ENCODE results near the gene RAX2.

Gene RAX2

DNA sequence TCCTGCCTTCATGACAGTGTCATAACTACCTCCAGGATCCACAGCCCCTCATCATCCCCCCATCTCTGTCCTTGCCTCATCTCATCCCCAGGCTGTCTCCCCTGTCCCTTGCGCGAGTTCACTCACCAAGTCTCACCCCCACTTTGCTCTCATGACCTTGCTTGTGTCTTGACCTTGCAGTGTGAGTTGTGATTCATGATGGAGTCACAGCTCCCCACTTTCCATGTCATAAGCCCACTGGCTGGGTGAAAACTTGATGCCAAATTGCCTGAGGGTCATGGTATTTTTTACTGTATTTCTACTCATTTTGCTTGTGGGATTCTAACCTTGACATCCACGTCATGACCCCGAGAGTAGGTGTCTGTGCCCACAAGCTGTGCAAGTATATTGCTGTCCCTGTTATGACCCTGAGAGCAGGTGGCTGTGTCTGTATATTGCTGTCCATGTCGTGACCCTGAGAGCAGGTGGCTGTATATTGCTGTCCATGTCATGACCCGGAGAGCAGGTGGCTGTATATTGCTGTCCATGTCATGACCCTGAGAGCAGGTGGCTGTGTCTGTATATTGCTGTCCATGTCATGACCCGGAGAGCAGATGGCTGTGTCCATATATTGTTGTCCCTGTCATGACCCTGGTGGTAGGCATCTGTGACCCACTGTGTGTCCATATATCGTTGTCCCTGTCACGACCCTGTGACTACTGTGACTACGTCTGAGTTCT is 34.4 kb downstream of the RAX2 start:
- CTCF ChIA-PET = no interaction called here
- no peak for TF ChIP-seq SUZ12 (IDR thresholded peaks at IDR 0.05)
- no peak for TF ChIP-seq LEF1 (IDR thresholded peaks at IDR 0.05; ENCODE audit: borderline replicate concordance)
- no peak for TF ChIP-seq L3MBTL2 (conservative IDR thresholded peaks at IDR 0.05)
- TF ChIP-seq FOXM1 (IDR thresholded peaks at IDR 0.05; ENCODE audit: borderline replicate concordance) = no peak
- no peak for TF ChIP-seq ELF4 (IDR thresholded peaks at IDR 0.05)
- TF ChIP-seq FOXA1 (IDR thresholded peaks at IDR 0.05) = no peak
- TF ChIP-seq FOXK2 (IDR thresholded peaks at IDR 0.05) = no peak
- DNase-seq (ENCODE audit: extremely low spot score) = no peak
- POLR2A ChIA-PET = interaction anchor here (1.7 kb wide), 1 partner anchor 24 kb away, joined by 7 read pairs; the partner anchor contains the start of gene APBA3

DNA sequence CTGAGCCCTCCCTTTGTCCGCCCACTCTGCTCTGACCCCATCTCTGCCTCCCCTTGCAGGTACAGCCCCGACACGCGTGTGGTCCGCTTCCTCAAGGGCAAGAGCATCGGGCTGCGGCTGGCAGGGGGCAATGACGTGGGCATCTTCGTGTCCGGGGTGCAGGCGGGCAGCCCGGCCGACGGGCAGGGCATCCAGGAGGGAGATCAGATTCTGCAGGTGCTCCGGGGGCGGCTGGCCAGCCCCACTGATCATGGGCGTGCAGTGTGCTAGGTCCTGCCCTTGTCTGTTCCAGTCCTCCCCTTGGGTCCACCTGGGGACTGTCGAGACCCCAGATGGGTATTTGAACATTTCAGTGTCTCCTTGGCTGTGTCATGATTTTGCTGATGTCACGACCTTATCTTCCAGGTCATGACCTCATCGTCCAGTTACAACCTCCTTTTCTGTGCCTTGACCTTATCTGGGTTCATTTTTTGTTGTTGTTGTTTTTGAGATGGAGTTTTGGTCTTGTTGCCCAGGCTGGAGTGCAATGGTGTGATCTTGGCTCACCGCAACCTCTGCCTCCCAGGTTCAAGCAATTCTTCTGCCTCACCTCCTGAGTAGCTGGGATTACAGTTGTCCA is 35.8 kb downstream of the RAX2 start:
- no peak for DNase-seq (ENCODE audit: extremely low spot score)
- ChIA-PET CTCF (no interaction called here), POLR2A (no interaction called here)
- no peak for TF ChIP-seq ELF4 (IDR thresholded peaks at IDR 0.05)
- no peak for TF ChIP-seq L3MBTL2 (conservative IDR thresholded peaks at IDR 0.05)
- TF ChIP-seq, protein P1, sequence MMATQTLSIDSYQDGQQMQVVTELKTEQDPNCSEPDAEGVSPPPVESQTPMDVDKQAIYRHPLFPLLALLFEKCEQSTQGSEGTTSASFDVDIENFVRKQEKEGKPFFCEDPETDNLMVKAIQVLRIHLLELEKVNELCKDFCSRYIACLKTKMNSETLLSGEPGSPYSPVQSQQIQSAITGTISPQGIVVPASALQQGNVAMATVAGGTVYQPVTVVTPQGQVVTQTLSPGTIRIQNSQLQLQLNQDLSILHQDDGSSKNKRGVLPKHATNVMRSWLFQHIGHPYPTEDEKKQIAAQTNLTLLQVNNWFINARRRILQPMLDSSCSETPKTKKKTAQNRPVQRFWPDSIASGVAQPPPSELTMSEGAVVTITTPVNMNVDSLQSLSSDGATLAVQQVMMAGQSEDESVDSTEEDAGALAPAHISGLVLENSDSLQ (IDR thresholded peaks at IDR 0.05) = no peak
- TF ChIP-seq FOXA1 (IDR thresholded peaks at IDR 0.05) = no peak

DNA sequence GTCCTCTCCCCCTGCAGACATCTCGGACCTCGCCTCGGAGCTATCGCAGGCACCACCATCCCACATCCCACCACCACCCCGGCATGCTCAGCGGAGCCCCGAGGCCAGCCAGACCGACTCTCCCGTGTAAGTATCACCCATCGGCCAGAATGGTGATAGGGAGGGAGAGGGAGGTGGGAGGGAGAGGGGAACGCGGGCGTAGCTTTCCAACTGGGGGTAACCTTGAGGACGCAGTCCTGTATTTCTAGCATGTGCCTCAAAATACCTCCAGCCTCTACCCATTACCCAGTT is 37.8 kb downstream of the RAX2 start:
- DNase-seq (ENCODE audit: extremely low spot score) = no peak
- TF ChIP-seq TARDBP (IDR thresholded peaks at IDR 0.05) (no peak), SUZ12 (IDR thresholded peaks at IDR 0.05) (no peak), ZNF384 (IDR thresholded peaks at IDR 0.05) (no peak), HDGF (IDR thresholded peaks at IDR 0.05; ENCODE audit: borderline replicate concordance) (no peak), NFRKB (IDR thresholded peaks at IDR 0.05) (no peak), SP1 (IDR thresholded peaks at IDR 0.05) (no peak), BHLHE40 (IDR thresholded peaks at IDR 0.05; ENCODE audit: borderline replicate concordance) (no peak)
- TF ChIP-seq, protein P1 (IDR thresholded peaks at IDR 0.05) = no peak
- CTCF ChIA-PET = no interaction called here
- POLR2A ChIA-PET = interaction anchor here (1.6 kb wide), 1 partner anchor 28 kb away, joined by 5 read pairs; the partner anchor contains the start of gene MRPL54

DNA sequence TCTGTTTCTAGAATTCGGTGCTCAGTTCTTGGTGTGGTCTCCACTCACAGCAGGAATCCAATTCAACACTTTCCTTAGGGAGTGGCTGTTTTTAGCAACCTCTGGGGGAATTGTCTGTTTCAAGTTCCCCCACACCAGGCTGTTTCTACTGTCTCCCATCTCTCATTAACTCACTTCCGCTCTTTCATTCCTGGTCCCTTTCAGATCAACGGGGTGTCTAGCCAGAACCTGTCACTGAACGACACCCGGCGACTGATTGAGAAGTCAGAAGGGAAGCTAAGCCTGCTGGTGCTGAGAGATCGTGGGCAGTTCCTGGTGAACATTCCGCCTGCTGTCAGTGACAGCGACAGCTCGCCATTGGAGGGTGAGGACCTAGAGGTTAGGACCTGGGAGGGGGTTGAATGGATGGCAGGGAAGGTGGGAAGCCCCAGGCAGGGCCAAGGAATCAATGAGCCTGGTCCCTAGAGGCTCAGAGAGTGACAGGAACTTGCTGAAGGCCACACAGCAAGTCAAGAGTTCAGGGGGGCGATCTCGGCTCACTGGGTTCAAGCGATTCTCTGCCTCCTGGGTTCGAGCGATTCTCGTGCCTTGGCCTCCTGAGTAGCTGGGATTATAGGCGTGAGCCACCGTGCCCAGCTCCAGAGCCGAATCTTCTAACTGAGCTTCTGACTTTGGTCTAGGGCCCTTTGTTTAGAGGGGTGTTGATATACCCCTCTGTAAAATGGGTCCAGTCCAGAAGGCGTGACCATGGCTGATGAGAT is 38.3 kb downstream of the RAX2 start:
- POLR2A ChIA-PET = interaction anchor here (1.6 kb wide), 1 partner anchor 29 kb away, joined by 5 read pairs; the partner anchor contains the start of gene MRPL54
- CTCF ChIA-PET = no interaction called here
- TF ChIP-seq, protein P1 (IDR thresholded peaks at IDR 0.05) = no peak
- no peak for TF ChIP-seq LEF1 (IDR thresholded peaks at IDR 0.05; ENCODE audit: borderline replicate concordance)
- TF ChIP-seq L3MBTL2 (conservative IDR thresholded peaks at IDR 0.05) = no peak
- TF ChIP-seq ZNF384 (IDR thresholded peaks at IDR 0.05) = no peak
- no peak for TF ChIP-seq ELF4 (IDR thresholded peaks at IDR 0.05)
- TF ChIP-seq FOXM1 (IDR thresholded peaks at IDR 0.05; ENCODE audit: borderline replicate concordance) = no peak
- no peak for TF ChIP-seq FOXA1 (IDR thresholded peaks at IDR 0.05)
- TF ChIP-seq TARDBP (IDR thresholded peaks at IDR 0.05) = no peak
- TF ChIP-seq HDGF (IDR thresholded peaks at IDR 0.05; ENCODE audit: borderline replicate concordance) = no peak
- no peak for TF ChIP-seq ARNT (IDR thresholded peaks at IDR 0.05)
- TF ChIP-seq FOXK2 (IDR thresholded peaks at IDR 0.05) = no peak
- TF ChIP-seq BHLHE40 (IDR thresholded peaks at IDR 0.05; ENCODE audit: borderline replicate concordance) = no peak
- no peak for TF ChIP-seq NFRKB (IDR thresholded peaks at IDR 0.05)
- no peak for TF ChIP-seq SP1 (IDR thresholded peaks at IDR 0.05)
- no peak for DNase-seq (ENCODE audit: extremely low spot score)

DNA sequence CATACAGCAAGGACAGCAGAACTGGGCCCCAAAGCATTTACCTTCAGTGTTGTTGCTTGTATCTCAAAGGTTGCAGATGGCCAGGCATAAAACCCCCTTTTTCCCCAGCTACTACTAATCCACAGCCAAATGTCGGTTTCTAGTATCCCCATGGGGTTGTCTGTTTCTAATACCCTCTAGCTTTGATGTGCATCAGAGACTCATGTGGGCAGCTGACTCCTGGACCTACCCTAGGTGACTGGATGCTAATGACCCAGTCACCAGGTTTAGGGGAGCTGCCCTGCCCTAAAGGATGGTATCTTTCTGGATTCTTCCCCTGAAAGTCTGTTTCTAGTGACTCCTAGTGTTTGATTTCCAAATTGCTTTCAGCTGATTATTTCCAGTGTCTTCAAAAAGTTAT is 39.9 kb downstream of the RAX2 start:
- ChIA-PET CTCF (no interaction called here), POLR2A (no interaction called here)
- TF ChIP-seq CTBP1 (IDR thresholded peaks at IDR 0.05; ENCODE audit: borderline replicate concordance) = no peak
- TF ChIP-seq FOXK2 (IDR thresholded peaks at IDR 0.05) = no peak
- no peak for TF ChIP-seq HDGF (IDR thresholded peaks at IDR 0.05; ENCODE audit: borderline replicate concordance)
- TF ChIP-seq L3MBTL2 (conservative IDR thresholded peaks at IDR 0.05) = no peak
- no peak for TF ChIP-seq NFRKB (IDR thresholded peaks at IDR 0.05)
- TF ChIP-seq ELF4 (IDR thresholded peaks at IDR 0.05) = no peak
- no peak for TF ChIP-seq SP1 (IDR thresholded peaks at IDR 0.05)
- no peak for TF ChIP-seq SUZ12 (IDR thresholded peaks at IDR 0.05)
- no peak for DNase-seq (ENCODE audit: extremely low spot score)

DNA sequence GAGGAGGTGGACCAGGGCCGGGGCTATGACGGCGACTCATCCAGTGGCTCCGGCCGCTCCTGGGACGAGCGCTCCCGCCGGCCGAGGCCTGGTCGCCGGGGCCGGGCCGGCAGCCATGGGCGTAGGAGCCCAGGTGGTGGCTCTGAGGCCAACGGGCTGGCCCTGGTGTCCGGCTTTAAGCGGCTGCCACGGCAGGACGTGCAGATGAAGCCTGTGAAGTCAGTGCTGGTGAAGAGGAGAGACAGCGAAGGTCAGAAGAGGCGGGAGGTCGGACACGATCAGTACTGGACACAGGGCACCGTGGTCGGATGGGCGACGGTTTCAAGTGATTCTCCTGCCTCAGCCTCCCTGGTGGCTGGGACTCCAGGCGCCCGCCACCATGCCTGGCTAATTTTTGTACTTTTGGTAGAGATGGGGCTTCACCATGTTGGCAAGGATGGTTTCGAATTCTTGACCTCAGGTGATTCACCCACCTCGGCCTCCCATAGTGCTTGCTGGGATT is 41.5 kb downstream of the RAX2 start:
- no peak for DNase-seq (ENCODE audit: extremely low spot score)
- ChIA-PET CTCF (no interaction called here), POLR2A (interaction anchor here (1.3 kb wide), 1 partner anchor 32 kb away, joined by 4 read pairs; the partner anchor contains the start of gene MRPL54)

More for the DNA sequence above, 41.5 kb downstream of the RAX2 start:
- TF ChIP-seq TARDBP (IDR thresholded peaks at IDR 0.05) = no peak
- no peak for TF ChIP-seq HDGF (IDR thresholded peaks at IDR 0.05; ENCODE audit: borderline replicate concordance)
- TF ChIP-seq SP1 (IDR thresholded peaks at IDR 0.05) = no peak
- TF ChIP-seq, protein P1 (IDR thresholded peaks at IDR 0.05) = no peak
- TF ChIP-seq BHLHE40 (IDR thresholded peaks at IDR 0.05; ENCODE audit: borderline replicate concordance) = no peak
- TF ChIP-seq L3MBTL2 (conservative IDR thresholded peaks at IDR 0.05) = no peak
- TF ChIP-seq CTBP1 (IDR thresholded peaks at IDR 0.05; ENCODE audit: borderline replicate concordance) = no peak
- TF ChIP-seq ELF4 (IDR thresholded peaks at IDR 0.05) = no peak
- no peak for TF ChIP-seq NFRKB (IDR thresholded peaks at IDR 0.05)
- no peak for TF ChIP-seq FOXA1 (IDR thresholded peaks at IDR 0.05)
- TF ChIP-seq SUZ12 (IDR thresholded peaks at IDR 0.05) = no peak
- TF ChIP-seq LEF1 (IDR thresholded peaks at IDR 0.05; ENCODE audit: borderline replicate concordance) = no peak
- no peak for TF ChIP-seq ARNT (IDR thresholded peaks at IDR 0.05)
- TF ChIP-seq FOXM1 (IDR thresholded peaks at IDR 0.05; ENCODE audit: borderline replicate concordance) = no peak
- no peak for TF ChIP-seq ZNF384 (IDR thresholded peaks at IDR 0.05)
- TF ChIP-seq FOXK2 (IDR thresholded peaks at IDR 0.05) = no peak
